K562 (cell line): ENCODE results near the gene UBL5. TPM values are rescaled to one million over a fixed set of nuclear protein-coding genes. Genes with fewer than 3 reads are reported as not detected.

ENCODE experiments used
- BRD9 ChIP-seq: fragments of 450-650 bp; IDR thresholded peaks from 2 replicates; pipeline ENCODE4 v1.6.1; 2018; ENCODE audit warnings: low read depth; ENCODE audit not compliant: partially characterized antibody
- CBX3 ChIP-seq, 2 experiments: IDR thresholded peaks; 1 replicate in 1 of 2; 2 replicates in 1 of 2; pipeline ENCODE4 v1.6.1; 2012; ENCODE audit warnings: inconsistent platforms in 2 of 2, low read length in 2 of 2, borderline replicate concordance in 1 of 2, control low read depth in 1 of 2
- CREM ChIP-seq: IDR thresholded peaks from 2 replicates; pipeline ENCODE4 v1.6.1; 2014; ENCODE audit warnings: antibody characterized with exemption, low read depth
- DDX20 ChIP-seq: fragments of 450-650 bp; IDR thresholded peaks from 2 replicates; pipeline ENCODE4 v1.6.1; 2016; ENCODE audit warnings: missing genetic modification characterization, low read depth, mild to moderate bottlenecking, missing compliant biosample characterization, moderate library complexity
- EP300 ChIP-seq: IDR thresholded peaks from 2 replicates; pipeline ENCODE4 v1.6.1; 2012; ENCODE audit warnings: low read length, improper control_type of control experiment
- EP400 ChIP-seq: fragments of 450-650 bp; IDR thresholded peaks from 2 replicates; pipeline ENCODE4 v1.6.1; 2017; ENCODE audit warnings: antibody characterized with exemption, mild to moderate bottlenecking, moderate library complexity
- GTF2E2 ChIP-seq: fragments of 200-800 bp; sonication (Bioruptor generic); IDR thresholded peaks from 2 replicates; pipeline ENCODE4 v1.6.1; 2016; ENCODE audit warnings: missing genetic modification characterization, missing compliant biosample characterization
- HDAC1 ChIP-seq, 2 experiments: fragments of 450-650 bp; IDR thresholded peaks; 2 replicates each; pipeline ENCODE4 v1.6.1; 2016 to 2017; ENCODE audit warnings: inconsistent platforms in 1 of 2, mild to moderate bottlenecking in 1 of 2, moderate library complexity in 1 of 2
- HDAC8 ChIP-seq: fragments of 450-650 bp; IDR thresholded peaks from 2 replicates; pipeline ENCODE4 v1.6.1; 2016; ENCODE audit warnings: mild to moderate bottlenecking, missing genetic modification characterization, moderate library complexity, missing compliant biosample characterization
- HMGN3 ChIP-seq: IDR thresholded peaks from 2 replicates; pipeline ENCODE4 v1.6.1; 2011; ENCODE audit warnings: borderline replicate concordance, low read depth, mild to moderate bottlenecking, mixed read lengths, low read length; ENCODE audit not compliant: insufficient read length; ENCODE audit errors: extremely low read depth
- LCOR ChIP-seq: sonication (generic); formaldehyde crosslinking; IDR thresholded peaks from 2 replicates; pipeline ENCODE4 v1.8.0; 2022; ENCODE audit warnings: mild to moderate bottlenecking, missing genetic modification reagents
- MAZ ChIP-seq, 2 experiments: fragments of 450-650 bp in 1 of 2; sonication (generic) in 1 of 2; formaldehyde crosslinking; IDR thresholded peaks in 1 of 2; conservative IDR thresholded peaks in 1 of 2; 2 replicates each; pipeline versions ENCODE4 v1.4.0 to v1.5.0; 2020; ENCODE audit warnings: mild to moderate bottlenecking in 1 of 2, missing genetic modification reagents in 1 of 2
- MYC ChIP-seq, 2 experiments: fragments of 250-450 bp in 1 of 2; sonication (Bioruptor Pico) in 1 of 2; IDR thresholded peaks; 2 replicates each; pipeline versions ENCODE4 v1.5.1 to v1.6.1; 2012 to 2021; ENCODE audit warnings: low read depth in 2 of 2, borderline replicate concordance in 1 of 2, improper control_type of control experiment in 1 of 2, low read length in 1 of 2, mild to moderate bottlenecking in 1 of 2, moderate library complexity in 1 of 2
- RFX7 ChIP-seq: fragments of 250-450 bp; sonication (Bioruptor Pico); IDR thresholded peaks from 2 replicates; pipeline ENCODE4 v1.5.1; 2021; ENCODE audit warnings: mild to moderate bottlenecking
- TCF15 ChIP-seq: fragments of 250-450 bp; sonication (Bioruptor Pico); IDR thresholded peaks from 2 replicates; pipeline ENCODE4 v1.8.0; 2022; ENCODE audit warnings: moderate library complexity, mild to moderate bottlenecking, inconsistent platforms
- TCF3 ChIP-seq: sonication (generic); formaldehyde crosslinking; IDR thresholded peaks from 2 replicates; pipeline ENCODE4 v1.4.0; 2020; ENCODE audit warnings: mild to moderate bottlenecking, missing genetic modification reagents
- XRCC3 ChIP-seq: fragments of 450-650 bp; IDR thresholded peaks from 2 replicates; pipeline ENCODE4 v1.6.1; 2017; ENCODE audit warnings: mild to moderate bottlenecking, moderate library complexity
- YY1 ChIP-seq, 3 experiments: IDR thresholded peaks; 2 replicates each; pipeline ENCODE4 v1.6.1; 2011; ENCODE audit warnings: low read length in 2 of 3, mild to moderate bottlenecking in 2 of 3, moderate library complexity in 2 of 3, borderline replicate concordance in 1 of 3, control low read depth in 1 of 3, low read depth in 1 of 3; ENCODE audit not compliant: insufficient read depth in 3 of 3, insufficient replicate concordance in 2 of 3, control insufficient read depth in 1 of 3, insufficient read length in 1 of 3; ENCODE audit errors: extremely low read depth in 1 of 3
- ZBTB7A ChIP-seq: IDR thresholded peaks from 2 replicates; pipeline ENCODE4 v1.6.1; 2011; ENCODE audit warnings: low read depth, mild to moderate bottlenecking, low read length, moderate library complexity, borderline replicate concordance; ENCODE audit not compliant: control insufficient read depth
- ZFP36 ChIP-seq: fragments of 150-350 bp; IDR thresholded peaks from 2 replicates; pipeline ENCODE4 v1.6.1; 2018; ENCODE audit warnings: low read length, low read depth; ENCODE audit not compliant: partially characterized antibody
- ZNF121 ChIP-seq: sonication (generic); formaldehyde crosslinking; conservative IDR thresholded peaks from 2 replicates; pipeline ENCODE4 v1.8.0; 2022; ENCODE audit warnings: missing genetic modification reagents
- ZNF217 ChIP-seq: sonication (generic); formaldehyde crosslinking; IDR thresholded peaks from 2 replicates; pipeline ENCODE4 v1.8.0; 2022; ENCODE audit warnings: mild to moderate bottlenecking, missing genetic modification reagents
- ZNF551 ChIP-seq: fragments of 250-450 bp; sonication (Bioruptor Pico); IDR thresholded peaks from 2 replicates; pipeline ENCODE4 v1.5.0; 2021; ENCODE audit warnings: mild to moderate bottlenecking, moderate library complexity
- ZNF699 ChIP-seq: fragments of 250-450 bp; sonication (Bioruptor Pico); IDR thresholded peaks from 2 replicates; pipeline ENCODE4 v1.8.0; 2021; ENCODE audit warnings: mild to moderate bottlenecking, moderate library complexity; ENCODE audit not compliant: insufficient replicate concordance
- polyA plus RNA-seq, 8 experiments: library from polyadenylated mRNA; depleted of rRNA in 4 of 8; stranded (reverse) in 5 of 8; unstranded in 3 of 8; fragments of >200 nt; fragmentation: Nextera tagmentation in 2 of 8; fragmentation: Illumina TruSeq in 1 of 8; extraction: Ambion mirVana in 2 of 8; extraction: Trizol in 1 of 8; gene quantifications; 2 replicates each; pipeline versions ENCODE4 v1.2.1 to v1.2.3, GENCODE V29; 2011 to 2014; ENCODE audit warnings: inconsistent platforms in 1 of 8, missing spikeins in 1 of 8
- total RNA-seq, 7 experiments: library from RNA; depleted of rRNA in 6 of 7; stranded (reverse); fragments of >200 nt in 6 of 7; fragmentation: Illumina TruSeq in 2 of 7; extraction: Trizol in 2 of 7; gene quantifications; 2 replicates each; pipeline versions ENCODE4 v1.2.1 to v1.2.3, GENCODE V29; 2011 to 2021; ENCODE audit warnings: low replicate concordance in 1 of 7
- TF ChIP-seq, protein P1 (sequence below), 2 experiments: fragments of 450-650 bp; IDR thresholded peaks; 2 replicates each; pipeline ENCODE4 v1.6.1; 2018; ENCODE audit warnings: mild to moderate bottlenecking in 2 of 2, low read depth in 1 of 2; ENCODE audit not compliant: partially characterized antibody in 2 of 2

UBL5 gene
- total and polyA plus RNA-seq, 9 of the 15 experiments (the other 6 are each of a cell fraction or from before 2014, with no cell fraction given), result 410 to 1,266 (median 613) TPM

GRCh38 chr19:9819596-9819909 lies 8.2 kb upstream of the UBL5 start (continued):
- TF ChIP-seq CREM, result peak; percentile 69
- TF ChIP-seq HMGN3, result peak; percentile 43
- TF ChIP-seq EP400, result no peak
- peak; percentile 38; the same call in 1 of the 2 replicates for TF ChIP-seq ZBTB7A
- TF ChIP-seq ZNF699 (CRISPR knock-in tag), result no peak
- TF ChIP-seq, protein P1, sequence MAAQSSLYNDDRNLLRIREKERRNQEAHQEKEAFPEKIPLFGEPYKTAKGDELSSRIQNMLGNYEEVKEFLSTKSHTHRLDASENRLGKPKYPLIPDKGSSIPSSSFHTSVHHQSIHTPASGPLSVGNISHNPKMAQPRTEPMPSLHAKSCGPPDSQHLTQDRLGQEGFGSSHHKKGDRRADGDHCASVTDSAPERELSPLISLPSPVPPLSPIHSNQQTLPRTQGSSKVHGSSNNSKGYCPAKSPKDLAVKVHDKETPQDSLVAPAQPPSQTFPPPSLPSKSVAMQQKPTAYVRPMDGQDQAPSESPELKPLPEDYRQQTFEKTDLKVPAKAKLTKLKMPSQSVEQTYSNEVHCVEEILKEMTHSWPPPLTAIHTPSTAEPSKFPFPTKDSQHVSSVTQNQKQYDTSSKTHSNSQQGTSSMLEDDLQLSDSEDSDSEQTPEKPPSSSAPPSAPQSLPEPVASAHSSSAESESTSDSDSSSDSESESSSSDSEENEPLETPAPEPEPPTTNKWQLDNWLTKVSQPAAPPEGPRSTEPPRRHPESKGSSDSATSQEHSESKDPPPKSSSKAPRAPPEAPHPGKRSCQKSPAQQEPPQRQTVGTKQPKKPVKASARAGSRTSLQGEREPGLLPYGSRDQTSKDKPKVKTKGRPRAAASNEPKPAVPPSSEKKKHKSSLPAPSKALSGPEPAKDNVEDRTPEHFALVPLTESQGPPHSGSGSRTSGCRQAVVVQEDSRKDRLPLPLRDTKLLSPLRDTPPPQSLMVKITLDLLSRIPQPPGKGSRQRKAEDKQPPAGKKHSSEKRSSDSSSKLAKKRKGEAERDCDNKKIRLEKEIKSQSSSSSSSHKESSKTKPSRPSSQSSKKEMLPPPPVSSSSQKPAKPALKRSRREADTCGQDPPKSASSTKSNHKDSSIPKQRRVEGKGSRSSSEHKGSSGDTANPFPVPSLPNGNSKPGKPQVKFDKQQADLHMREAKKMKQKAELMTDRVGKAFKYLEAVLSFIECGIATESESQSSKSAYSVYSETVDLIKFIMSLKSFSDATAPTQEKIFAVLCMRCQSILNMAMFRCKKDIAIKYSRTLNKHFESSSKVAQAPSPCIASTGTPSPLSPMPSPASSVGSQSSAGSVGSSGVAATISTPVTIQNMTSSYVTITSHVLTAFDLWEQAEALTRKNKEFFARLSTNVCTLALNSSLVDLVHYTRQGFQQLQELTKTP (IDR thresholded peaks at IDR 0.05; ENCODE audit: low read depth in 1 of 2, partially characterized antibody in 2 of 2), result no peak
- TF ChIP-seq MYC (IDR thresholded peaks at IDR 0.05; ENCODE audit: low read depth, low read length), result peak; percentile 44; the same call in 1 of the 2 replicates
- TF ChIP-seq MYC (CRISPR knock-in tag; IDR thresholded peaks at IDR 0.05; ENCODE audit: borderline replicate concordance, low read depth), result no peak
- TF ChIP-seq ZNF121 (CRISPR knock-in tag), result no peak
- no peak for TF ChIP-seq XRCC3
- no peak for TF ChIP-seq ZNF217
- no peak for TF ChIP-seq HDAC8 (tag)
- TF ChIP-seq BRD9, result no peak
- no peak for TF ChIP-seq DDX20 (tag)
- TF ChIP-seq HDAC1 (IDR thresholded peaks at IDR 0.05), result 0 out of 4 replicates have a peak, but pooled peaks of 1 of the 2 experiments have one; percentile 30
- no peak for TF ChIP-seq TCF15
- TF ChIP-seq YY1 (IDR thresholded peaks at IDR 0.05; ENCODE audit: borderline replicate concordance in 1 of 3, control insufficient read depth in 1 of 3, extremely low read depth in 1 of 3, insufficient read depth in 3 of 3, insufficient read length in 1 of 3, insufficient replicate concordance in 2 of 3, low read depth in 1 of 3, low read length in 2 of 3), result peak in 2 of 3 experiments; percentile 47 to 53
- TF ChIP-seq MAZ (CRISPR knock-in tag; conservative IDR thresholded peaks at IDR 0.05 in 1 of 2, IDR thresholded peaks at IDR 0.05 in 1 of 2), result peak; percentile 18 to 60; a peak in 2 of 4 replicates
- TF ChIP-seq RFX7, result no peak
- no peak for TF ChIP-seq GTF2E2 (tag)
- TF ChIP-seq ZFP36, result no peak
- TF ChIP-seq LCOR (CRISPR knock-in tag), result no peak
- no peak for TF ChIP-seq TCF3
- peak in 1 of 2 experiments; percentile 42; a peak in 1 of 3 replicates for TF ChIP-seq CBX3 (IDR thresholded peaks at IDR 0.05; ENCODE audit: borderline replicate concordance in 1 of 2, low read length in 2 of 2)
- no peak for TF ChIP-seq EP300
- TF ChIP-seq ZNF551 (CRISPR knock-in tag), result no peak
